ENCODE data around the gene NDOR1. TPM values are rescaled to one million over a fixed set of nuclear protein-coding genes. Genes with fewer than 3 reads are reported as not detected.

Gene NDOR1
- total RNA-seq, 4 donors from 2014 or later: 5.6 to 6.6 (median 6.1) TPM

GRCh38 chr9:137164370-137165249, 40.9 kb upstream of the NDOR1 start:
- ATAC-seq (ENCODE audit: low FRiP score) (no peak), DNase-seq (ENCODE audit: low spot score) (no peak)
- TF ChIP-seq CTCF (IDR thresholded peaks at IDR 0.05): no peak

- no peak for ATAC-seq (ENCODE audit: low FRiP score)
- no peak for DNase-seq (ENCODE audit: low spot score)
- TF ChIP-seq CTCF (IDR thresholded peaks at IDR 0.05): no peak
These were observed 40.2 kb upstream of the NDOR1 start for GRCh38 chr9:137165250-137165836.

- ATAC-seq (ENCODE audit: low FRiP score): no peak
- no peak for DNase-seq (ENCODE audit: low spot score)
- TF ChIP-seq CTCF (IDR thresholded peaks at IDR 0.05): no peak
These were observed 38.9 kb upstream of the NDOR1 start for GRCh38 chr9:137166380-137167229.

- no peak for TF ChIP-seq CTCF (IDR thresholded peaks at IDR 0.05)
- no peak for ATAC-seq (ENCODE audit: low FRiP score)
- no peak for DNase-seq (ENCODE audit: low spot score)
These were observed 38.2 kb upstream of the NDOR1 start for GRCh38 chr9:137167277-137167746.

- no peak for ATAC-seq (ENCODE audit: low FRiP score)
- DNase-seq (ENCODE audit: low spot score): no peak
- TF ChIP-seq CTCF (IDR thresholded peaks at IDR 0.05): no peak
These were observed 37.5 kb upstream of the NDOR1 start for GRCh38 chr9:137167747-137168572.

DNA sequence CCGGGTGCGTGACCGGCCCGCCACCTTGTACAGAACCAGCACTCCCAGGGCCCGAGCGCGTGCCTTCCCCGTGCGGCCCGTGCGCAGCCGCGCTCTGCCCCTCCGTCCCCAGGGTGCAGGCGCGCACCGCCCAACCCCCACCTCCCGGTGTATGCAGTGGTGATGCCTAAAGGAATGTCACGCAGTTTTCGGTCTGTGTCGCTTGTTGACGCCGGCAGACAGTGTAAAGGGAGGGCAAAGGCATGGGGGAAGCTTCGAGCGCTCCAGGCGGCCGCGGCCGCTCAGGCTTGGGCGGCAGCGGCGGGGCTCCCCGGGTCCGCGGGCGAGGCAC, 37.0 kb upstream of the NDOR1 start:
- DNase-seq (ENCODE audit: low spot score): no peak
- ATAC-seq (ENCODE audit: low FRiP score): no peak

More for the DNA sequence above, 37.0 kb upstream of the NDOR1 start:
- no peak for TF ChIP-seq CTCF (IDR thresholded peaks at IDR 0.05)
